ENCODE results near the gene CALML6. TPM values are rescaled to one million over a fixed set of nuclear protein-coding genes. Genes with fewer than 3 reads are reported as not detected.

Gene CALML6
- total and polyA plus RNA-seq, 2 of the 4 experiments (the other 2 are of a cell fraction): 0.91 TPM; not detected in 1

DNA sequence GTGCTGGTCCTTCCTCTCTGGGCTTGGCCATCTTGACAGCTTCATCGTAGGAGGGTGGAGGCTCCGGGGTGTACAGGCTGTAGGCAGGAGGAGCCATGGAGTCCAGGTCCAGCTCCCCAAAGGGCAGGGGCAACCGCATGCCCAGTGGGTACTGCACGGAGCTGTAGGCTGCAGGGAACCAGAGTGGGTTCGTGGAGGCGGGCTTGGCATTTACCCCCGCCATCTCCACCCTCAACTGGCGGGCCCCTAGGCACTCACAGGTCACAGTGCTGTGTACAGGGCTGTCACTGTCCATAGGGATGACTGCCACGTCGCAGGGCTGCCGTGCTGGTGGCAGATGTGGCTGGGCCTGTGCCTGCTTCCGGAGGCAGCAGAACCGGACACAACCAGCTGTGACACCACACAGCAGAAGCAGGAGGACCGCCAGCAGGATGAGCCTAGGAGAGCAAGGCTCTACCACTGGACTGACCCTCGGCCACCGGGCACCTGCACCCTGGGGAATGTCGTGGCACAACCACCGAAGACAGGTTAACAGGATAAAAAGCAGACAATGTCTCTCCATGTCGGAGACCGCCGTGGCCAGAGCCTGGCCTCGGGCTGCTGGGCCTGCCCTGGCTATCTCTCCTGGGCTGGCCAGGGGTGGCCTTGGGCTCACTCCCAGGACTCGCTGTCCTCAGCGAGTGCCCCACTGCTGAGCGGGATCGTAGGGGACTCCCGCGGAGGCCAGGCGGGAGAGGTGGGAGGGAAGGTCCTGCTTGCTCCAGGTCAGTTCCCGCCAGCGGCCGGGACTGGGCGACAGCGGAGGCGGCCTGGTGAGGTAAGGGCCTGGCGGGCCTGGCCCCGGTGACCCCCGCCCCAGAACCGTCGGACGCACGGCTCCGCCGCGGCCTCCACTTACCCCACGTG is 3.2 kb downstream of the CALML6 start:
- Histone ChIP-seq H3K4ac (ENCODE audit: low read depth, low read length) (no peak overlapping the region), H3K23ac (ENCODE audit: low read depth, low read length) (no peak overlapping the region), H2BK5ac (ENCODE audit: low read depth, low read length, poor library complexity, severe bottlenecking) (no peak overlapping the region), H4K5ac (ENCODE audit: low read depth, low read length) (no peak overlapping the region), H4K20me1 (ENCODE audit: insufficient read depth, low read length) (no peaks in the 10 kb centered on the region), H3K36me3 (ENCODE audit: control insufficient read depth, insufficient read depth, low read length) (no peaks in the 10 kb centered on the region), H4K91ac (ENCODE audit: insufficient read depth, low read depth, low read length) (no peak overlapping the region), H2BK120ac (ENCODE audit: low read depth, low read length) (no peak overlapping the region), H3K27ac (ENCODE audit: insufficient read depth, low read length) (no peak overlapping the region), H3K4me2 (ENCODE audit: low read depth, low read length) (no peak overlapping the region; the same call in 1 of the 2 replicates), H2BK15ac (ENCODE audit: low read depth, low read length) (no peak overlapping the region), H3K56ac (ENCODE audit: extremely low read depth, insufficient read depth, low read length) (no peak overlapping the region), H3K4me3 (ENCODE audit: insufficient read depth, low read depth, low read length) (peak overlapping the region; percentile 40; the same call in 1 of the 2 replicates), H4K8ac (ENCODE audit: low read depth in 2 of 2, low read length in 2 of 2) (no peak overlapping the region), H2AK5ac (ENCODE audit: low read depth, low read length) (no peak overlapping the region), H3K79me1 (ENCODE audit: low read depth in 1 of 2, low read length in 2 of 2) (no peaks in the 10 kb centered on the region), H3K9me1 (ENCODE audit: insufficient read depth, low read length) (peaks cover 4% of the 10 kb centered on the region; the same call in 1 of the 2 replicates), H2BK20ac (ENCODE audit: low read depth, low read length) (no peak overlapping the region), H3K4me1 (ENCODE audit: control insufficient read depth, insufficient read depth, low read length) (peaks cover 2% of the 10 kb centered on the region; the same call in 1 of the 2 replicates), H3K9me3 (ENCODE audit: control insufficient read depth, insufficient read depth, low read length) (no peaks in the 10 kb centered on the region), H3K14ac (replicated peaks; ENCODE audit: low read depth, low read length) (no peak overlapping the region), H3K9ac (ENCODE audit: low read depth, low read length) (no peak overlapping the region), H2AFZ (replicated peaks; ENCODE audit: low read length, poor library complexity) (peak overlapping the region; percentile 92), H2AK9ac (replicated peaks; ENCODE audit: low read depth, low read length, poor library complexity) (no peak overlapping the region), H3K27me3 (ENCODE audit: control insufficient read depth, insufficient read depth, low read length) (peaks cover 3% of the 10 kb centered on the region; the same call in 1 of the 2 replicates), H3K18ac (ENCODE audit: low read depth, low read length) (no peak overlapping the region)
- no peak for ATAC-seq (ENCODE audit: low read depth)
- no TSS peak for BruUV-seq (replicated peaks)
- intact Hi-C loops (cut with micrococcal nuclease): no loop called here
- TF ChIP-seq FOS (IDR thresholded peaks at IDR 0.05; ENCODE audit: low read depth, low read length) (no peak), SMC3 (IDR thresholded peaks at IDR 0.05; ENCODE audit: low read depth, low read length) (no peak), MXI1 (IDR thresholded peaks at IDR 0.05; ENCODE audit: borderline replicate concordance, low read depth, low read length) (no peak)
- TF ChIP-seq, protein P1, sequence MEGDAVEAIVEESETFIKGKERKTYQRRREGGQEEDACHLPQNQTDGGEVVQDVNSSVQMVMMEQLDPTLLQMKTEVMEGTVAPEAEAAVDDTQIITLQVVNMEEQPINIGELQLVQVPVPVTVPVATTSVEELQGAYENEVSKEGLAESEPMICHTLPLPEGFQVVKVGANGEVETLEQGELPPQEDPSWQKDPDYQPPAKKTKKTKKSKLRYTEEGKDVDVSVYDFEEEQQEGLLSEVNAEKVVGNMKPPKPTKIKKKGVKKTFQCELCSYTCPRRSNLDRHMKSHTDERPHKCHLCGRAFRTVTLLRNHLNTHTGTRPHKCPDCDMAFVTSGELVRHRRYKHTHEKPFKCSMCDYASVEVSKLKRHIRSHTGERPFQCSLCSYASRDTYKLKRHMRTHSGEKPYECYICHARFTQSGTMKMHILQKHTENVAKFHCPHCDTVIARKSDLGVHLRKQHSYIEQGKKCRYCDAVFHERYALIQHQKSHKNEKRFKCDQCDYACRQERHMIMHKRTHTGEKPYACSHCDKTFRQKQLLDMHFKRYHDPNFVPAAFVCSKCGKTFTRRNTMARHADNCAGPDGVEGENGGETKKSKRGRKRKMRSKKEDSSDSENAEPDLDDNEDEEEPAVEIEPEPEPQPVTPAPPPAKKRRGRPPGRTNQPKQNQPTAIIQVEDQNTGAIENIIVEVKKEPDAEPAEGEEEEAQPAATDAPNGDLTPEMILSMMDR (conservative IDR thresholded peaks at IDR 0.05; ENCODE audit: low read depth, low read length): no peak
- CTCF ChIA-PET: no interaction called here
- WGBS, 2 experiments (ENCODE audit: extremely low coverage in 2 of 2, insufficient read length in 1 of 2): 55% methylated on average over 31 of the region's 46 CpGs; no CpG with 5 or more reads in 1 of the 2 experiments
- DNase-seq: no peak
- in situ Hi-C loops (cut with MboI; ENCODE audit: low sequenced_read_pairs): no loop called here
- dilution Hi-C loops (cut with HindIII; ENCODE audit: low sequenced_read_pairs, unreplicated experiment): no loop called here
- POLR2A ChIA-PET (ENCODE audit: unreplicated experiment): no interaction called here

All from IMR-90 (cell line).